Coronary artery (tissue), 2 donors: Measurements from ENCODE around the gene GCNT1.

Source experiments
- DNase-seq: peaks from one replicate; pipeline ENCODE4 v3.0.0-alpha.2; 2017; ENCODE audit warnings: low spot score
- H3K27ac ChIP-seq, 2 donors: fragments of 200-600 bp; sonication (generic); one replicate each; pipeline ENCODE4 v1.5.1; 2016 to 2019
- H3K4me3 ChIP-seq: fragments of 200-600 bp; sonication (generic); 2 replicates; pipeline ENCODE4 v1.5.1; 2016; ENCODE audit warnings: mild to moderate bottlenecking, moderate library complexity
- TF ChIP-seq, protein P1 (sequence below): fragments of 200-600 bp; sonication (generic); IDR thresholded peaks from one replicate; pipeline ENCODE4 v1.5.1; 2019; ENCODE audit warnings: antibody characterized with exemption

GCNT1 gene

GRCh38 chr9:76458903-76459693, at the start of gene GCNT1:
Gene GCNT1 (plus strand): TSS chr9:76459182. CDS start chr9:76502382, 43,200 bp downstream.
- Histone ChIP-seq H3K27ac (peak within 1 kb of the TSS in 1 of 2 donors; percentile 29), H3K4me3 (peak within 1 kb of the TSS; percentile 75)
- TF ChIP-seq, protein P1, sequence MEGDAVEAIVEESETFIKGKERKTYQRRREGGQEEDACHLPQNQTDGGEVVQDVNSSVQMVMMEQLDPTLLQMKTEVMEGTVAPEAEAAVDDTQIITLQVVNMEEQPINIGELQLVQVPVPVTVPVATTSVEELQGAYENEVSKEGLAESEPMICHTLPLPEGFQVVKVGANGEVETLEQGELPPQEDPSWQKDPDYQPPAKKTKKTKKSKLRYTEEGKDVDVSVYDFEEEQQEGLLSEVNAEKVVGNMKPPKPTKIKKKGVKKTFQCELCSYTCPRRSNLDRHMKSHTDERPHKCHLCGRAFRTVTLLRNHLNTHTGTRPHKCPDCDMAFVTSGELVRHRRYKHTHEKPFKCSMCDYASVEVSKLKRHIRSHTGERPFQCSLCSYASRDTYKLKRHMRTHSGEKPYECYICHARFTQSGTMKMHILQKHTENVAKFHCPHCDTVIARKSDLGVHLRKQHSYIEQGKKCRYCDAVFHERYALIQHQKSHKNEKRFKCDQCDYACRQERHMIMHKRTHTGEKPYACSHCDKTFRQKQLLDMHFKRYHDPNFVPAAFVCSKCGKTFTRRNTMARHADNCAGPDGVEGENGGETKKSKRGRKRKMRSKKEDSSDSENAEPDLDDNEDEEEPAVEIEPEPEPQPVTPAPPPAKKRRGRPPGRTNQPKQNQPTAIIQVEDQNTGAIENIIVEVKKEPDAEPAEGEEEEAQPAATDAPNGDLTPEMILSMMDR = no peak
- DNase-seq = peak; percentile 77

- TF ChIP-seq, protein P1 = no peak
- H3K4me3 ChIP-seq = no peak overlapping the region
- H3K27ac ChIP-seq = no peak overlapping the region
- no peak for DNase-seq
These were observed 46.3 kb upstream of the GCNT1 start for GRCh38 chr9:76412638-76413037.

- H3K4me3 ChIP-seq = no peak overlapping the region
These were observed 45.3 kb upstream of the GCNT1 start for GRCh38 chr9:76413658-76414057.

GRCh38 chr9:76414661-76415060, 44.3 kb upstream of the GCNT1 start:
- TF ChIP-seq, protein P1 = no peak
- no peak overlapping the region for H3K4me3 ChIP-seq
- H3K27ac ChIP-seq = no peak overlapping the region
- no peak for DNase-seq

More at GRCh38 chr9:76413658-76414057, 45.3 kb upstream of the GCNT1 start:
- DNase-seq = no peak
- TF ChIP-seq, protein P1 = no peak
- H3K27ac ChIP-seq = no peak overlapping the region

- TF ChIP-seq, protein P1 = no peak
- DNase-seq = no peak
- Histone ChIP-seq H3K4me3 (no peak overlapping the region), H3K27ac (no peak overlapping the region)
These were observed 43.8 kb upstream of the GCNT1 start for GRCh38 chr9:76415154-76415553.

GRCh38 chr9:76415731-76416130, 43.3 kb upstream of the GCNT1 start:
- DNase-seq = no peak
- Histone ChIP-seq H3K27ac (no peak overlapping the region), H3K4me3 (no peak overlapping the region)
- TF ChIP-seq, protein P1 = no peak

DNA sequence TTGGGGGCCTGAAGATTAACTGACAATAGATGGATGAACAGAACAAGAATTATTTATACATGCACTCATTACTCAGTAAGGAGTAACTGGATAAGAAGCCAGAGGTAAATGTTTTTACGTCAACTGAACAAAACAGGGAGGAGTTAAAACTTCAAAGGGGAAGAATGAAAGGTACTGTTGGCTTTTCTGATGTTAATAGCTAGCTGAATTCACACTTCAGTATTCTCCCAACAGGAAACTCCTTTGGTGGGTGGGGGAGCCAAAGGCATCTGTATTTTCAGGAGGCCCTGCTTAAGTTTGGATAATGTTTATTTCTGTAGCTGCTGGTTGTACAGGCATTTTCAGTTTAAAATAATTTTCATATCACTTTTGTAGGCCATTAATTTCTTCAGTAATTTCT, 41.6 kb upstream of the GCNT1 start:
- no peak for DNase-seq
- no peak overlapping the region for H3K4me3 ChIP-seq
- no peak overlapping the region for H3K27ac ChIP-seq
- TF ChIP-seq, protein P1 = no peak
